Measurements from ENCODE around the gene TEDDM1. TPM values are rescaled to one million over a fixed set of nuclear protein-coding genes. Genes with fewer than 3 reads are reported as not detected.

Gene TEDDM1
- total and polyA plus RNA-seq, 8 donors = not detected

DNA sequence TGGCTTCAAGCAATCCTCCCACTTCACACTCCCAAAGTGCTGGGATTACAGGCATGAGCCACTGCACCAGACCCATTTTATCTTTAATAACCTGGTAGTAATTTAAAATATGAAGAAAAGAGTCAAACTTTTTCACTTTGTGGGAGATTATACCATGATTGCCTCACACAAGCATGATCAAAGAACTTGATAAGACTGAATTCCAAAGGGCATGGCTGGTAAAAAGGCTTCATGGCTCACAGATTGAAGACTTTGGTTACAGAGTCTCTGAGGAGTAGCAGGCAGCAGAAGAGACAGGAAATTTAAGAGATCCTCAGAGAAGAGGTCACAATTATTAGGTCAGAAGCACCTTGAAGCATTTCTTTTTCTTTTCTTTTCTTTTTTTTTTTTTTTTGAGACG is 33.1 kb upstream of the TEDDM1 start:
- no peaks in the 10 kb centered on the region for H3K4me1 ChIP-seq
- 94 to 100% (median 97%) methylated on average over 1 of the region's 1 CpG for WGBS, 5 donors
- no peaks in the 10 kb centered on the region for H3K36me3 ChIP-seq
- H3K27ac ChIP-seq = no peak overlapping the region
- DNase-seq = no peak
- intact Hi-C loops (cut with DNase I; ENCODE audit: low total_unique reads) = no loop called here
- no peak overlapping the region for H3K4me3 ChIP-seq
- TF ChIP-seq CTCF (IDR thresholded peaks at IDR 0.05) (no peak), POLR2A (IDR thresholded peaks at IDR 0.05) (no peak), POLR2AphosphoS5 (IDR thresholded peaks at IDR 0.05) (no peak), EP300 (IDR thresholded peaks at IDR 0.05) (no peak)
- no peaks in the 10 kb centered on the region for H3K27me3 ChIP-seq
- peaks cover 0 to 5% (median 4%) of the 10 kb centered on the region in 4 donors for H3K9me3 ChIP-seq

- no peak overlapping the region for H3K4me3 ChIP-seq
- H3K36me3 ChIP-seq = no peaks in the 10 kb centered on the region
- DNase-seq = no peak
- H3K4me1 ChIP-seq = no peaks in the 10 kb centered on the region
- TF ChIP-seq POLR2A (IDR thresholded peaks at IDR 0.05) (no peak), POLR2AphosphoS5 (IDR thresholded peaks at IDR 0.05) (no peak), EP300 (IDR thresholded peaks at IDR 0.05) (no peak), CTCF (IDR thresholded peaks at IDR 0.05) (no peak)
- H3K27me3 ChIP-seq = no peaks in the 10 kb centered on the region
- H3K27ac ChIP-seq = no peak overlapping the region
- 64 to 83% (median 68%) methylated on average over 7 of the region's 7 CpGs for WGBS, 5 donors
- intact Hi-C loops (cut with DNase I; ENCODE audit: low total_unique reads) = no loop called here
- H3K9me3 ChIP-seq = no peaks in the 10 kb centered on the region
Observed at GRCh38 chr1:182431278-182431677, 30.8 kb upstream of the TEDDM1 start.

- Histone ChIP-seq H3K36me3 (no peaks in the 10 kb centered on the region), H3K27ac (no peak overlapping the region), H3K4me1 (no peaks in the 10 kb centered on the region), H3K4me3 (no peak overlapping the region), H3K9me3 (no peaks in the 10 kb centered on the region), H3K27me3 (no peaks in the 10 kb centered on the region)
- DNase-seq = no peak
- intact Hi-C loops (cut with DNase I; ENCODE audit: low total_unique reads) = no loop called here
- TF ChIP-seq POLR2A (IDR thresholded peaks at IDR 0.05) = no peak
- TF ChIP-seq EP300 (IDR thresholded peaks at IDR 0.05) = no peak
- no peak for TF ChIP-seq CTCF (IDR thresholded peaks at IDR 0.05)
- TF ChIP-seq POLR2AphosphoS5 (IDR thresholded peaks at IDR 0.05) = no peak
- 69 to 77% (median 72%) methylated on average over 11 of the region's 11 CpGs for WGBS, 5 donors
Observed at GRCh38 chr1:182430263-182431068, 30.0 kb upstream of the TEDDM1 start.

- Histone ChIP-seq H3K4me1 (no peaks in the 10 kb centered on the region), H3K4me3 (no peak overlapping the region), H3K27ac (no peak overlapping the region), H3K36me3 (no peaks in the 10 kb centered on the region), H3K9me3 (no peaks in the 10 kb centered on the region), H3K27me3 (no peaks in the 10 kb centered on the region)
- no peak for DNase-seq
- 84 to 95% (median 92%) methylated on average over 2 of the region's 2 CpGs for WGBS, 5 donors
- intact Hi-C loops (cut with DNase I; ENCODE audit: low total_unique reads) = no loop called here
- TF ChIP-seq EP300 (IDR thresholded peaks at IDR 0.05) (no peak), POLR2A (IDR thresholded peaks at IDR 0.05) (no peak)
Observed at GRCh38 chr1:182428043-182428442, 27.6 kb upstream of the TEDDM1 start.

Measured in stomach (tissue), 9 donors.